Progenitor cell of endocrine pancreas (in vitro differentiated cells): ENCODE data around the gene KRT6C. TPM values are rescaled to one million over a fixed set of nuclear protein-coding genes. Genes with fewer than 3 reads are reported as not detected.

Source experiments
- DNase-seq: peaks from one replicate; pipeline ENCODE4 v3.0.0; 2021; ENCODE audit warnings: low spot score; ENCODE audit not compliant: unreplicated experiment
- H3K27ac Mint-ChIP-seq: 2 replicates; pipeline ENCODE4 v1.8.0; 2021; ENCODE audit warnings: mild to moderate bottlenecking, moderate library complexity, mixed read lengths
- H3K27me3 Mint-ChIP-seq: 2 replicates; pipeline ENCODE4 v1.8.0; 2021; ENCODE audit warnings: mixed read lengths
- H3K36me3 Mint-ChIP-seq: 2 replicates; pipeline ENCODE4 v1.8.0; 2022; ENCODE audit warnings: mixed read lengths; ENCODE audit not compliant: insufficient read depth
- H3K4me1 Mint-ChIP-seq: 2 replicates; pipeline ENCODE4 v1.8.0; 2021; ENCODE audit warnings: low read depth, mixed read lengths
- H3K4me3 Mint-ChIP-seq: 2 replicates; pipeline ENCODE4 v1.8.0; 2021; ENCODE audit warnings: low read depth, mild to moderate bottlenecking, moderate library complexity, mixed read lengths
- H3K9me3 Mint-ChIP-seq: 2 replicates; pipeline ENCODE4 v1.8.0; 2021; ENCODE audit warnings: low read depth, mixed read lengths
- long read RNA-seq: library from polyadenylated mRNA; unstranded; transcript quantifications from one replicate; pipeline ENCODE4 v2.0.0, GENCODE V29; 2020
- total RNA-seq: library from RNA; stranded (reverse); gene quantifications from 2 replicates; pipeline ENCODE4 v1.2.1, GENCODE V29; 2021
- TF ChIP-seq, protein P1 (sequence below): fragments of 200-600 bp; sonication (generic); IDR thresholded peaks from one replicate; pipeline ENCODE4 v1.5.0; 2021; ENCODE audit warnings: antibody characterized with exemption, mild to moderate bottlenecking; ENCODE audit not compliant: unreplicated experiment

KRT6C gene
- total RNA-seq: not detected in 2 replicates
- long read RNA-seq: 0 reads

GRCh38 chr12:52473768-52474167 lies at the start of gene KRT6C:
KRT6C (minus strand) TSS chr12:52473805; CDS start chr12:52473737, 68 bp downstream.
- H3K27ac Mint-ChIP-seq: no peak within 1 kb of the TSS
- H3K36me3 Mint-ChIP-seq: no peaks in the 10 kb centered on the region
- no peaks in the 10 kb centered on the region for H3K9me3 Mint-ChIP-seq
- peaks cover 26% of the 10 kb centered on the region for H3K27me3 Mint-ChIP-seq
- TF ChIP-seq, protein P1, sequence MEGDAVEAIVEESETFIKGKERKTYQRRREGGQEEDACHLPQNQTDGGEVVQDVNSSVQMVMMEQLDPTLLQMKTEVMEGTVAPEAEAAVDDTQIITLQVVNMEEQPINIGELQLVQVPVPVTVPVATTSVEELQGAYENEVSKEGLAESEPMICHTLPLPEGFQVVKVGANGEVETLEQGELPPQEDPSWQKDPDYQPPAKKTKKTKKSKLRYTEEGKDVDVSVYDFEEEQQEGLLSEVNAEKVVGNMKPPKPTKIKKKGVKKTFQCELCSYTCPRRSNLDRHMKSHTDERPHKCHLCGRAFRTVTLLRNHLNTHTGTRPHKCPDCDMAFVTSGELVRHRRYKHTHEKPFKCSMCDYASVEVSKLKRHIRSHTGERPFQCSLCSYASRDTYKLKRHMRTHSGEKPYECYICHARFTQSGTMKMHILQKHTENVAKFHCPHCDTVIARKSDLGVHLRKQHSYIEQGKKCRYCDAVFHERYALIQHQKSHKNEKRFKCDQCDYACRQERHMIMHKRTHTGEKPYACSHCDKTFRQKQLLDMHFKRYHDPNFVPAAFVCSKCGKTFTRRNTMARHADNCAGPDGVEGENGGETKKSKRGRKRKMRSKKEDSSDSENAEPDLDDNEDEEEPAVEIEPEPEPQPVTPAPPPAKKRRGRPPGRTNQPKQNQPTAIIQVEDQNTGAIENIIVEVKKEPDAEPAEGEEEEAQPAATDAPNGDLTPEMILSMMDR: no peak
- H3K4me1 Mint-ChIP-seq: no peaks in the 10 kb centered on the region
- no peak within 1 kb of the TSS for H3K4me3 Mint-ChIP-seq
- no peak for DNase-seq

GRCh38 chr12:52522346-52523011 lies 48.9 kb upstream of the KRT6C start:
- Mint-ChIP-seq H3K4me3 (no peak overlapping the region), H3K27ac (no peak overlapping the region), H3K36me3 (no peaks in the 10 kb centered on the region), H3K9me3 (no peaks in the 10 kb centered on the region), H3K4me1 (no peaks in the 10 kb centered on the region), H3K27me3 (peaks cover 29% of the 10 kb centered on the region)
- peak; percentile 7 for DNase-seq
- TF ChIP-seq, protein P1: no peak

- Mint-ChIP-seq H3K9me3 (no peaks in the 10 kb centered on the region), H3K4me3 (no peak overlapping the region), H3K36me3 (no peaks in the 10 kb centered on the region), H3K27me3 (peaks cover 33% of the 10 kb centered on the region), H3K27ac (no peak overlapping the region), H3K4me1 (no peaks in the 10 kb centered on the region)
- DNase-seq: peak; percentile 8
- TF ChIP-seq, protein P1: no peak
Measured at GRCh38 chr12:52521568-52522266, 48.1 kb upstream of the KRT6C start.

DNA sequence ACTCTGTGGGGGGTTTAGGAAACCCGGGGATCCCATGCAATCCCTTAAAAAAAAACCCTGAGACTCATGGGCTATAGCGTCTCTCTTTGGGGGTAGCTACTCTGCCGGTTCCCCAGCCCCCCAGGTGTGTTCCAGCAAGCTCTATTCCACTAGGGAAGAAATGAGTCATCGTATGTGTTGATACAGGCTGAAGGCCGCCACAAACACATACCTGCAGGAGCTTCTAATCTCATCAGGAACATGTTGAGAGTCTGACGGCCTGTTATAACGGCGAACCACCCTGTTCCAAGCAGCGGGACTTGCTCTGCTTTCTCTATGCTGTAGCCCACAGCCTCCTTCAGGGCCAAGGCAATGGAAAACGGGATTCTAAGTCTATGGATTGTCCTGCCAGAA lies 47.6 kb upstream of the KRT6C start:
- Mint-ChIP-seq H3K4me1 (no peaks in the 10 kb centered on the region), H3K4me3 (no peak overlapping the region), H3K9me3 (no peaks in the 10 kb centered on the region), H3K27ac (no peak overlapping the region), H3K36me3 (no peaks in the 10 kb centered on the region), H3K27me3 (peaks cover 34% of the 10 kb centered on the region)
- TF ChIP-seq, protein P1: no peak
- DNase-seq: peak; percentile 5

- H3K27ac Mint-ChIP-seq: no peak within 1 kb of the TSS
- no peaks in the 10 kb centered on the region for H3K4me1 Mint-ChIP-seq
- TF ChIP-seq, protein P1: no peak
- DNase-seq: peak; percentile 7
- H3K36me3 Mint-ChIP-seq: no peaks in the 10 kb centered on the region
- no peak within 1 kb of the TSS for H3K4me3 Mint-ChIP-seq
- H3K27me3 Mint-ChIP-seq: peaks cover 36% of the 10 kb centered on the region
- no peaks in the 10 kb centered on the region for H3K9me3 Mint-ChIP-seq
Measured at GRCh38 chr12:52519826-52520662, 46.4 kb upstream of the KRT6C start, which contains the start of gene KRT5. KRT5 (minus strand) TSS chr12:52520394; CDS start chr12:52520296, 98 bp downstream.
